ENCODE data around the gene RAPGEF5.

Gene RAPGEF5

GRCh38 chr7:22288202-22288601, 68.8 kb downstream of the RAPGEF5 start:
- H3K9me3 ChIP-seq (ENCODE audit: severe bottlenecking), result no peaks in the 10 kb centered on the region
- TF ChIP-seq, protein P1, sequence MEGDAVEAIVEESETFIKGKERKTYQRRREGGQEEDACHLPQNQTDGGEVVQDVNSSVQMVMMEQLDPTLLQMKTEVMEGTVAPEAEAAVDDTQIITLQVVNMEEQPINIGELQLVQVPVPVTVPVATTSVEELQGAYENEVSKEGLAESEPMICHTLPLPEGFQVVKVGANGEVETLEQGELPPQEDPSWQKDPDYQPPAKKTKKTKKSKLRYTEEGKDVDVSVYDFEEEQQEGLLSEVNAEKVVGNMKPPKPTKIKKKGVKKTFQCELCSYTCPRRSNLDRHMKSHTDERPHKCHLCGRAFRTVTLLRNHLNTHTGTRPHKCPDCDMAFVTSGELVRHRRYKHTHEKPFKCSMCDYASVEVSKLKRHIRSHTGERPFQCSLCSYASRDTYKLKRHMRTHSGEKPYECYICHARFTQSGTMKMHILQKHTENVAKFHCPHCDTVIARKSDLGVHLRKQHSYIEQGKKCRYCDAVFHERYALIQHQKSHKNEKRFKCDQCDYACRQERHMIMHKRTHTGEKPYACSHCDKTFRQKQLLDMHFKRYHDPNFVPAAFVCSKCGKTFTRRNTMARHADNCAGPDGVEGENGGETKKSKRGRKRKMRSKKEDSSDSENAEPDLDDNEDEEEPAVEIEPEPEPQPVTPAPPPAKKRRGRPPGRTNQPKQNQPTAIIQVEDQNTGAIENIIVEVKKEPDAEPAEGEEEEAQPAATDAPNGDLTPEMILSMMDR (IDR thresholded peaks at IDR 0.05; ENCODE audit: low read depth, low read length), result no peak
- no peak overlapping the region for H3K27ac ChIP-seq
- no peak overlapping the region for H3K4me3 ChIP-seq (ENCODE audit: low read depth, low read length)
- no peak for DNase-seq
- H3K27me3 ChIP-seq (ENCODE audit: insufficient read depth, low read depth, severe bottlenecking), result no peaks in the 10 kb centered on the region
- H3K36me3 ChIP-seq, result peaks cover 14% of the 10 kb centered on the region

GRCh38 chr7:22287412-22287811, 69.5 kb downstream of the RAPGEF5 start:
- peaks cover 14% of the 10 kb centered on the region for H3K36me3 ChIP-seq
- H3K27ac ChIP-seq, result no peak overlapping the region
- H3K4me3 ChIP-seq (ENCODE audit: low read depth, low read length), result no peak overlapping the region
- DNase-seq, result no peak
- H3K9me3 ChIP-seq (ENCODE audit: severe bottlenecking), result no peaks in the 10 kb centered on the region
- H3K27me3 ChIP-seq (ENCODE audit: insufficient read depth, low read depth, severe bottlenecking), result no peaks in the 10 kb centered on the region
- TF ChIP-seq, protein P1 (IDR thresholded peaks at IDR 0.05; ENCODE audit: low read depth, low read length), result no peak

- peaks cover 14% of the 10 kb centered on the region for H3K36me3 ChIP-seq
- no peak for DNase-seq
- H3K4me3 ChIP-seq (ENCODE audit: low read depth, low read length), result no peak overlapping the region
- H3K27me3 ChIP-seq (ENCODE audit: insufficient read depth, low read depth, severe bottlenecking), result no peaks in the 10 kb centered on the region
- no peaks in the 10 kb centered on the region for H3K9me3 ChIP-seq (ENCODE audit: severe bottlenecking)
- H3K27ac ChIP-seq, result no peak overlapping the region
- TF ChIP-seq, protein P1 (IDR thresholded peaks at IDR 0.05; ENCODE audit: low read depth, low read length), result no peak
Measured at GRCh38 chr7:22286436-22286835, 70.5 kb downstream of the RAPGEF5 start.

GRCh38 chr7:22281481-22281880, 75.5 kb downstream of the RAPGEF5 start:
- Histone ChIP-seq H3K4me3 (ENCODE audit: low read depth, low read length) (no peak overlapping the region), H3K27ac (no peak overlapping the region), H3K36me3 (no peaks in the 10 kb centered on the region), H3K27me3 (ENCODE audit: insufficient read depth, low read depth, severe bottlenecking) (no peaks in the 10 kb centered on the region), H3K9me3 (ENCODE audit: severe bottlenecking) (no peaks in the 10 kb centered on the region)
- TF ChIP-seq, protein P1 (IDR thresholded peaks at IDR 0.05; ENCODE audit: low read depth, low read length), result no peak
- no peak for DNase-seq

DNA sequence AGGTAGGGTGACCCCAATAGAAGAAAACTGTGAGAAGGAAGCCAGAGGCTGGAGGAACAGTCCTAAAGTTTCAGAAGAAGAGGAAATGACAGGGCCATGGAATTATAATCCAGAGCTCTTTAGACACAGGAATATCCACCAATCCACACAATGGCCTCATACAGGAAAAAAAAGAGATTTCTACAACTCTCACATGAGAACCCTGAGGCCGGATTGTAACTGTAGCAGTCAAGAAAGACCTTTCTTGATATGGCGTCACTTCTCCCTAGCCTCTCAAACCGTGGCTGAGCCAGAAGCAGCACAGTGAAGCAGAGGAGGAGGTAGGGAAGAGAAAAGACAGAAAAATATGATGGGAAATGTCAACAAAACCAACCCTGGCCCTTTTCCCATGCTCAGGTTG, 76.9 kb downstream of the RAPGEF5 start:
- TF ChIP-seq, protein P1 (IDR thresholded peaks at IDR 0.05; ENCODE audit: low read depth, low read length), result no peak
- DNase-seq, result no peak
- H3K36me3 ChIP-seq, result no peaks in the 10 kb centered on the region
- H3K9me3 ChIP-seq (ENCODE audit: severe bottlenecking), result no peaks in the 10 kb centered on the region
- H3K27ac ChIP-seq, result no peak overlapping the region
- no peak overlapping the region for H3K4me3 ChIP-seq (ENCODE audit: low read depth, low read length)
- no peaks in the 10 kb centered on the region for H3K27me3 ChIP-seq (ENCODE audit: insufficient read depth, low read depth, severe bottlenecking)

- Histone ChIP-seq H3K9me3 (ENCODE audit: severe bottlenecking) (no peaks in the 10 kb centered on the region), H3K36me3 (no peaks in the 10 kb centered on the region), H3K27me3 (ENCODE audit: insufficient read depth, low read depth, severe bottlenecking) (no peaks in the 10 kb centered on the region), H3K27ac (no peak overlapping the region), H3K4me3 (ENCODE audit: low read depth, low read length) (no peak overlapping the region)
- DNase-seq, result no peak
- TF ChIP-seq, protein P1 (IDR thresholded peaks at IDR 0.05; ENCODE audit: low read depth, low read length), result no peak
Measured at GRCh38 chr7:22278660-22279059, 78.3 kb downstream of the RAPGEF5 start.

Data from WERI-Rb-1 (cell line).